HG03432 (cell line): ENCODE results near the gene ROBO4.

Source experiments
- ATAC-seq: cut with Tn5 transposase; IDR thresholded peaks from one replicate; pipeline ENCODE4 v1.9.1; 2021; ENCODE audit warnings: mild to moderate bottlenecking, moderate library complexity; ENCODE audit not compliant: unreplicated experiment

ROBO4 gene

GRCh38 chr11:124897674-124898262 is at the start of gene ROBO4:
Gene ROBO4 (minus strand): TSS chr11:124897865. CDS start chr11:124897795, 70 bp downstream.
- ATAC-seq, result no peak

DNA sequence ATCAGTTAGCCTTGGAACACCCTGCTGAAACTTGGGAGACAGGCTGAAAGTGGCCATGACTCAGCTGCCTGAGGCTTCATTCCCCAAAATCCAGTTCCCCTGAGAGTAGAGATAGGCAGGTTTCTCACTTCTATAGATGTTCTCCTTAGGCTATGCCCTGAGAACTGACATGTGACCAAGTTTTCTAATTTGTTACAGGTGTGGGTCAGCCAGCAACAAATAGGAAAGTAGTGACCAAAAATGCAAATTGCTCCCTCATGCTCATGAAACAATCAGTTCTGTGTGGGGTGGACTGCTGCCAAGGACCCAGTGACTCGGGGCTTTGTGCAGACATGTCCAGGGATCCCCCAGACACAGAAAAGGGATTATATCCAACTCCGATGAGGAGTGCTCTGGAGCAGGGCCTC is 49.1 kb upstream of the ROBO4 start:
- ATAC-seq, result no peak

- no peak for ATAC-seq
These were observed 48.2 kb upstream of the ROBO4 start for GRCh38 chr11:124945826-124946225.

- no peak for ATAC-seq
These were observed 46.9 kb upstream of the ROBO4 start for GRCh38 chr11:124944565-124944964.

DNA sequence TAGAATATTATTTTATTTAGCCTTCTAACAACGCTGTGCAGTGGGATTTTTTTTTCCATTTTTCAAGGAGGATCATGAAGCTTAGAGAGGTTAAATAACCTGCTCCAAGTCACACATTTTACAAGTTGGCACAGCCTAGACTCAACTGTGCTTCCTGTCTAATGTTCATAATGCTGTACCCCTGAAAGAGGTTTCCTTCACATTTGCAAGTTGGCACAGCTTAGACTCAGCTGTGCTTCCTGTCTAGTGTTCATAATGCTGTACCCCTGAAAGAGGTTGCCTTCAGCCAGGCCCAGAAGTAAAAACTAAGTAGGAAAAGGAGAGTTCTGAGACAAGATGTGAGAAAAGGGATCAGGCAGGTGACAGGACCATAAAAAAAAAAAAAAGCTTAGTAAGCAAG is 46.1 kb upstream of the ROBO4 start:
- no peak for ATAC-seq

DNA sequence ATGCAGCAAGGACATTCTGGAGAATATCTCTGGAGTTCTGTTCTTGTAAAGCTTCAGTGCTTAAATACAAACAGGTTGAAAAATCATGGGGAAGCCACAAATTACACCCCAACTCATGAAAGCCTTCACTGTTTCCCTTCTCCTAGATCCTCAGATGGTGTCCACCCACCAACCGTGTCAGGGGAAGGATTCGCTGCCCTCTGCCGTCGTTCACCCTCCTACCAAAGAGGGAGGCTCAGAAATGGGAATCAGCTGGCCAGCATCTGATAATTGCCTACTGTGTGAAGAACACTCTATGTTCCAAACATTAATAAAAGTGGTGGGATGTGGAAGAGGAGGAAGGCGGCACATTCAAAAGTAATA is 45.6 kb upstream of the ROBO4 start:
- ATAC-seq, result no peak

GRCh38 chr11:124942466-124943253 is 45.0 kb upstream of the ROBO4 start:
- no peak for ATAC-seq

GRCh38 chr11:124941703-124942102 is 44.0 kb upstream of the ROBO4 start:
- ATAC-seq, result no peak

- ATAC-seq, result no peak
These were observed 41.3 kb upstream of the ROBO4 start for GRCh38 chr11:124938970-124939369.

GRCh38 chr11:124938206-124938765 is 40.6 kb upstream of the ROBO4 start:
- no peak for ATAC-seq

- no peak for ATAC-seq
These were observed 39.8 kb upstream of the ROBO4 start for GRCh38 chr11:124937336-124937935.

DNA sequence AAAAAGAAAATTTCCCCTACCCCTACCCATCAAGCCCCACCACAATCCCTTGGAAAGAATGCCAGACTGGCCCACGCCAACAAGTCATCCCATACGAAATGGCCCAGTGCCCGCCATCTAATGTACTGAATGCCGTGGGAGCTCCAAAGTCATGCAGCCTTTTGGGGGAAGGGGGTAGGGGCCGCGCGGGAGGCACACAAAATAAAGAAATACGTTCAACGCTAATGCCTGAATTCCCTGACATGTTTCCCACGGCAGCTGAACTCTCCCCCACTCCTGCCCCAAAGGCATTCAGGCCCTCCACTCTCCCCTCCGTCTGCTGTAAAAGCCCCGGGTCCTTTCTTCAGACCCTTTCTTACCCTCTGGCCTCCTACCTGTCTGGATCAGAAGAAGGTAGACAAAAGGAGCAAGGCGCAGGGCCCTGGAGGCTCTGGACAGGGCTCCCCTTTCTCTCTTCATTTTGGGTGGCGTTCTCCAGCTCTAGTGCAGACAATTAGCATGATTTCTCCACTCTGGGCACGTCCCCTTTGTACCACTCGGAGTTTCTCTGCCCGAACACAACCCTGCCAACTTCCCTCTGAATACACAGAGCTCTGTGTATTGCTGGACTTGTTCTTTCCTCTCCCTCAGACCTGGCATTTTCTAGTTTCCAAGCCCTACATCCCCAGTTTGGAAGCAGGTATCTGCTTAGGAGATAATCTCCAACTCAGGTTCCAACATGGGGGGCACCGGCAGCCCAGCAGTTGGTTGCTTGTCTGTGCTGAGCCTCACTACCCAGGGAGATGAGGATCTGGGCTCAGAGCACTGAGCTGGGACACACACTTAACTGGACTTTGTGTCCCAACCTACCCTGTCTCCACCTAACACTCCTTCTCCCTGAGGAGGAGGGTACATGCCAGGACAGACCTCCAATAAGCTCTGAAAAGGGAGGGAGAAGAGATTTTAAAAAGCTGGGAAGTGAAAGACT is 38.2 kb upstream of the ROBO4 start, which contains the start of gene HEPACAM:
TSS of gene HEPACAM (minus strand) at position 500 of the 967 bp plus-strand sequence. CDS start at position 459, 41 bp downstream.
- no peak for ATAC-seq

DNA sequence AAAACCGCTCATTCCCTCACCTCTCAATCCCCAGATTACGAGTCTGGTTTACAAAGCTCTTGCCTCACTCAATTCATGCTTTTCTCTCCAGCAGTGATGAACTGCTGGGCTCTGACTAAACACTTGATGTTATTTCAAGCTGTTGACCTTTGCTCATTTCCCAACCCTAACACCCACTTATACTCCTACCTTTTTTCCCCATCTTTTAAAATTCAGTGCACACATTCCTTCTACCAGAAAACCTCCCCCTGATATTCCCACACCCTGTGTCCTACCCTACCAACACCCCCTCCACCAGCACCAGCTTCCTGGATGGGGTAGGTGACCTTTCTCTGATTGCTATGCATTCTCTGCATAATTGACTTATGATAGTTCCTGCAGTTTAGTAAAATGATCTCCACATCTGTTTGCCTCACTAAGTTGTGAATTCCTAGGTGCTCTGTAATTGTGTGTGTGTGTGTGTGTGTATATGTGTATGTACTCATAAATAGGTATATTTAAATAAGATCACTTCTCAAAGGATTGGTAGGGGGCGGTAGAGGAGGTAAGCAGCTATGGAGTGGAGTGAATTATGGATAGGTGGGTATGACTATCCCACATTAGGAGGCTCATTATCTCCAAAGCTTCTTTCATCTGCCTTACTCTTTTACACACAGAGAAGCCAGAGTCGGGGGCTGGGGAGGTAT is 37.3 kb upstream of the ROBO4 start:
- ATAC-seq, result no peak

DNA sequence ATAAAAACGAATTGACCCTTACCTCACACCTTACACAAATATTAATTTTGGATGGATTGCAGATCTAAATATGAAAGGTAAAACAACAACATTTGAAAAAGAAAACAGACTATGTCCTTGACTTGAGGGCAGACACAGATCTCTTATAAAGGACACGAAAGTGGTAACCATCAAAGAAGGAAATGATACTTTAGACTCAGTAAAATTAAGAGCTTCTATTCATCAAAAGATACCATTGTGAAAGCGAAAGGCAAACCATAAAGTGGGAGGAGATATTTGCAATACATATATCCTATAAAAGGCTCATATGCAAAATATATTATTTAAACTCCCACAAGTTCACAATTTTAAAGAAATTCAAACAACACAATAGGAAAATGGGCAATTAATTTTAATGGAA is 33.1 kb upstream of the ROBO4 start:
- ATAC-seq, result peak; percentile 93

- no peak for ATAC-seq
These were observed 31.4 kb upstream of the ROBO4 start for GRCh38 chr11:124928942-124929665.

- ATAC-seq, result no peak
These were observed 25.6 kb upstream of the ROBO4 start for GRCh38 chr11:124923296-124923695.

- ATAC-seq, result no peak
These were observed 25.2 kb upstream of the ROBO4 start for GRCh38 chr11:124922831-124923230.

GRCh38 chr11:124920870-124921609 is 23.4 kb upstream of the ROBO4 start:
- peak; percentile 76 for ATAC-seq

DNA sequence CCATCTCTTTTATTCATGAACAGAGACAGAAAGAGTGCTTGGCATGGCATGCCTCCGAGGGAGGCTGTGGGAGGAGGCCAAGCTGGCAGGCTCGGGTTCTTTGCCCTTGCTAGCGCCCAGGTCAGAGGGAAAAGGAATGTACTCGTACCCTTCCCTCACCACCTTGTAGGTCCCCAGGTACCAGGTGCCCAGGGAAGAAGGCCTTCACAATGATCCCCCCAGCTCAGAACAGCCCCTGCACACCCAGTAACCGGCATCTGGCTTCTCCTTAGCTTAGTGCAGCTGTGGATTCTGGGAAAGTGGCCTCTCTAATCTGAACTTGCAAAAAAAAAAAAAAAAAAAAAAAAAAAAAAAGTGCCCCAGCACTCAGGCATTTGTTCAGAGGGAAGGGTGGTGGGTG is 22.7 kb upstream of the ROBO4 start:
- ATAC-seq, result no peak
